ENCODE measurements around the gene ZNF655. TPM values are rescaled to one million over a fixed set of nuclear protein-coding genes. Genes with fewer than 3 reads are reported as not detected.

Gene ZNF655
- polyA plus RNA-seq, 1 donor, result 46.1 TPM

- DNase-seq (ENCODE audit: low read depth), result no peak
Measured at GRCh38 chr7:99606531-99606930, 48.1 kb downstream of the ZNF655 start.

- no peak for DNase-seq (ENCODE audit: low read depth)
Measured at GRCh38 chr7:99607548-99607947, 49.1 kb downstream of the ZNF655 start.

GRCh38 chr7:99614495-99614894, 56.1 kb downstream of the ZNF655 start:
- no peak for DNase-seq (ENCODE audit: low read depth)

GRCh38 chr7:99615989-99616358, 57.5 kb downstream of the ZNF655 start:
- no peak for DNase-seq (ENCODE audit: low read depth)

- DNase-seq (ENCODE audit: low read depth), result peak; percentile 84
Measured at GRCh38 chr7:99616359-99617191, 58.1 kb downstream of the ZNF655 start, which contains the start of gene ZSCAN25. Gene ZSCAN25, plus strand, starts transcription at chr7:99616946. Its CDS starts 2,661 bp downstream, at chr7:99619607.

- no peak for DNase-seq (ENCODE audit: low read depth)
Measured at GRCh38 chr7:99617192-99617781, 58.8 kb downstream of the ZNF655 start.

GRCh38 chr7:99618726-99619125, 60.3 kb downstream of the ZNF655 start:
- no peak for DNase-seq (ENCODE audit: low read depth)

- DNase-seq (ENCODE audit: low read depth), result no peak
Measured at GRCh38 chr7:99619571-99620130, 61.2 kb downstream of the ZNF655 start.

GRCh38 chr7:99621271-99621670, 62.8 kb downstream of the ZNF655 start:
- DNase-seq (ENCODE audit: low read depth), result no peak

GRCh38 chr7:99622596-99622995, 64.2 kb downstream of the ZNF655 start:
- no peak for DNase-seq (ENCODE audit: low read depth)

- DNase-seq (ENCODE audit: low read depth), result no peak
Measured at GRCh38 chr7:99623091-99623693, 64.8 kb downstream of the ZNF655 start.

GRCh38 chr7:99623702-99624447, 65.4 kb downstream of the ZNF655 start:
- no peak for DNase-seq (ENCODE audit: low read depth)

- DNase-seq (ENCODE audit: low read depth), result no peak
Measured at GRCh38 chr7:99624484-99624883, 66.0 kb downstream of the ZNF655 start.

- no peak for DNase-seq (ENCODE audit: low read depth)
Measured at GRCh38 chr7:99625321-99625720, 66.9 kb downstream of the ZNF655 start.

- no peak for DNase-seq (ENCODE audit: low read depth)
Measured at GRCh38 chr7:99625961-99626360, 67.5 kb downstream of the ZNF655 start.

Other genes starting within 250 kb of the ZNF655 start
- gene ARPC1A, start 232.7 kb upstream of the ZNF655 start, polyA plus RNA-seq (ENCODE audit: insufficient read length), result 55.8 TPM
- gene ARPC1B, start 183.9 kb upstream of the ZNF655 start, polyA plus RNA-seq (ENCODE audit: insufficient read length), result 35.0 TPM
- gene PDAP1, start 150.0 kb upstream of the ZNF655 start, polyA plus RNA-seq (ENCODE audit: insufficient read length), result 109 TPM
- gene BUD31, start 149.7 kb upstream of the ZNF655 start, polyA plus RNA-seq (ENCODE audit: insufficient read length), result 68.8 TPM
- gene PTCD1, start 119.8 kb upstream of the ZNF655 start, polyA plus RNA-seq (ENCODE audit: insufficient read length), result 3.7 TPM
- 38.6 TPM for gene CPSF4, start 119.7 kb upstream of the ZNF655 start, polyA plus RNA-seq (ENCODE audit: insufficient read length)
- gene ATP5MF, start 92.5 kb upstream of the ZNF655 start, polyA plus RNA-seq (ENCODE audit: insufficient read length), result 366 TPM
- gene ZNF789, start 85.8 kb upstream of the ZNF655 start, polyA plus RNA-seq (ENCODE audit: insufficient read length), result 37.8 TPM
- 9.7 TPM for gene ZNF394, start 58.4 kb upstream of the ZNF655 start, polyA plus RNA-seq (ENCODE audit: insufficient read length)
- 9.4 TPM for gene ZKSCAN5, start 54.0 kb upstream of the ZNF655 start, polyA plus RNA-seq (ENCODE audit: insufficient read length)
- 8.6 TPM for gene FAM200A, start 6.5 kb upstream of the ZNF655 start, polyA plus RNA-seq (ENCODE audit: insufficient read length)
- gene TMEM225B, start 39.6 kb downstream of the ZNF655 start, polyA plus RNA-seq (ENCODE audit: insufficient read length), result 0.77 TPM
- 8.8 TPM for gene ZSCAN25, start 58.3 kb downstream of the ZNF655 start, polyA plus RNA-seq (ENCODE audit: insufficient read length)
- gene CYP3A5, start 121.4 kb downstream of the ZNF655 start, polyA plus RNA-seq (ENCODE audit: insufficient read length), result 0.71 TPM
- gene CYP3A7, start 176.6 kb downstream of the ZNF655 start, polyA plus RNA-seq (ENCODE audit: insufficient read length), result 0.24 TPM
- gene CYP3A4, start 225.5 kb downstream of the ZNF655 start, polyA plus RNA-seq (ENCODE audit: insufficient read length), result 0.22 TPM

Measured in forelimb muscle (tissue), 1 donor.